ENCODE data around the gene PIH1D2.

The PIH1D2 gene

DNA sequence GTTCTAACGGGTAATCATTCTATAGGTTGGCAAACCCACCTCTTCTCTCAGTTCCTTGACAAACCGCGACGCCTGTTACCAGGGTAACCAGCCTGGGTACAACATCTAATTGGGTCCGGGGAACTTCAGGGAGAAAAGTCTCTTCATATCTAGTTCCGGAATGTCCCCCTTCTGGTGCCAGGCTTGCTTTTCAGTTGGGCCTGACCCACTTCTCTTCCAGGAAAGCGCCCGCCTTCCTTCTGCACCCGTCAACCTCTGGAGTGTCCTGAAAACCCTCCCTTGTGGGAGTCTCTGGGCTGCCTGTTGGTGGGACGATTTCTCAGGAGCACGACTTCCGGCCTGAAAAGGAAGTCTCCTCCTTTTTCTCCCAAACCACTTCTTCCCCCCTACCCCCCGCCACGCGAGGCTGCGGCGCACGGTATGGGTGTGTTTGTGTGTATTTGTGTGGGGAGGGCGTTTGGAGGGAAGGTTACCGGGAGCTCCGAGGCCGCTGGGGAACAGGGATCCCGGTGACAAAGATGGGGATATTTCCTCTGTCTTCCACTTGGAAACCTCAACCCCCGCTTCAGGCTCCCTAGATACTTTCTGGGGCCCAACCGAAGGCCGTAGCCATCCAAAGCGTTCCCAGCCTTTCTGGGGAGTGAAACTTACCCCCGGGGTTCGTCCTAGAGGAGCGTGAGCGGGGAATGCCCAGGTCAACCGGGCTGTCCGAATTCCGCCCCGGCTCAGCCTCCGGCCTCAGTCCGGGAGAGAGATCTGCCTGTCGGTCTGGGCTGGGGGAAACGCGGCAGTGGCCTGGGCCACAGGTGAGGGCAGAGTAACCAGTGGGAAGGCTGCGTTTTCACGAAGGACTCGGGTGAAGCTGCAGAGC, at the start of gene PIH1D2, which contains the start of gene NKAPD1 (continued):
- TF ChIP-seq ZNF621 (tag by site-specific recombination; IDR thresholded peaks at IDR 0.05) (no peak), ZNF433 (tag by site-specific recombination; IDR thresholded peaks at IDR 0.05; ENCODE audit: low read depth) (no peak), KLF10 (tag by site-specific recombination; IDR thresholded peaks at IDR 0.05) (peak; percentile 48), KLF16 (tag by site-specific recombination; IDR thresholded peaks at IDR 0.05) (peak; percentile 65), ZNF391 (tag by site-specific recombination; IDR thresholded peaks at IDR 0.05; ENCODE audit: borderline replicate concordance, low read depth) (peak; percentile 80; the same call in 1 of the 2 replicates), SP3 (tag by site-specific recombination; IDR thresholded peaks at IDR 0.05) (peak; percentile 71), ZNF561 (tag by site-specific recombination; IDR thresholded peaks at IDR 0.05; ENCODE audit: borderline replicate concordance) (peak; percentile 92), ZNF292 (tag by site-specific recombination; IDR thresholded peaks at IDR 0.05; ENCODE audit: borderline replicate concordance, low read depth) (no peak), PBX3 (CRISPR knock-in tag; IDR thresholded peaks at IDR 0.05) (0 out of 2 replicates have a peak, but pooled peaks have one; percentile 40), ZNF114 (tag by site-specific recombination; IDR thresholded peaks at IDR 0.05) (no peak), ZXDB (tag by site-specific recombination; IDR thresholded peaks at IDR 0.05) (peak; percentile 93), SP2 (tag by site-specific recombination; IDR thresholded peaks at IDR 0.05) (peak; percentile 92), MYNN (tag by site-specific recombination; IDR thresholded peaks at IDR 0.05; ENCODE audit: borderline replicate concordance) (peak; percentile 72), ZNF629 (tag by site-specific recombination; IDR thresholded peaks at IDR 0.05) (peak; percentile 83), ZNF76 (tag by site-specific recombination; IDR thresholded peaks at IDR 0.05; ENCODE audit: borderline replicate concordance, low read depth) (peak; percentile 80), ZBTB48 (tag by site-specific recombination; IDR thresholded peaks at IDR 0.05) (0 out of 2 replicates have a peak, but pooled peaks have one; percentile 13), ZNF184 (tag by site-specific recombination; IDR thresholded peaks at IDR 0.05) (peak; percentile 87; the same call in 1 of the 2 replicates), ZNF555 (tag by site-specific recombination; conservative IDR thresholded peaks at IDR 0.05) (no peak)
- TF ChIP-seq, protein P1, sequence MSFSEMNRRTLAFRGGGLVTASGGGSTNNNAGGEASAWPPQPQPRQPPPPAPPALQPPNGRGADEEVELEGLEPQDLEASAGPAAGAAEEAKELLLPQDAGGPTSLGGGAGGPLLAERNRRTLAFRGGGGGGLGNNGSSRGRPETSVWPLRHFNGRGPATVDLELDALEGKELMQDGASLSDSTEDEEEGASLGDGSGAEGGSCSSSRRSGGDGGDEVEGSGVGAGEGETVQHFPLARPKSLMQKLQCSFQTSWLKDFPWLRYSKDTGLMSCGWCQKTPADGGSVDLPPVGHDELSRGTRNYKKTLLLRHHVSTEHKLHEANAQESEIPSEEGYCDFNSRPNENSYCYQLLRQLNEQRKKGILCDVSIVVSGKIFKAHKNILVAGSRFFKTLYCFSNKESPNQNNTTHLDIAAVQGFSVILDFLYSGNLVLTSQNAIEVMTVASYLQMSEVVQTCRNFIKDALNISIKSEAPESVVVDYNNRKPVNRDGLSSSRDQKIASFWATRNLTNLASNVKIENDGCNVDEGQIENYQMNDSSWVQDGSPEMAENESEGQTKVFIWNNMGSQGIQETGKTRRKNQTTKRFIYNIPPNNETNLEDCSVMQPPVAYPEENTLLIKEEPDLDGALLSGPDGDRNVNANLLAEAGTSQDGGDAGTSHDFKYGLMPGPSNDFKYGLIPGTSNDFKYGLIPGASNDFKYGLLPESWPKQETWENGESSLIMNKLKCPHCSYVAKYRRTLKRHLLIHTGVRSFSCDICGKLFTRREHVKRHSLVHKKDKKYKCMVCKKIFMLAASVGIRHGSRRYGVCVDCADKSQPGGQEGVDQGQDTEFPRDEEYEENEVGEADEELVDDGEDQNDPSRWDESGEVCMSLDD (tag by site-specific recombination; IDR thresholded peaks at IDR 0.05), result no peak
- TF ChIP-seq, protein P2, sequence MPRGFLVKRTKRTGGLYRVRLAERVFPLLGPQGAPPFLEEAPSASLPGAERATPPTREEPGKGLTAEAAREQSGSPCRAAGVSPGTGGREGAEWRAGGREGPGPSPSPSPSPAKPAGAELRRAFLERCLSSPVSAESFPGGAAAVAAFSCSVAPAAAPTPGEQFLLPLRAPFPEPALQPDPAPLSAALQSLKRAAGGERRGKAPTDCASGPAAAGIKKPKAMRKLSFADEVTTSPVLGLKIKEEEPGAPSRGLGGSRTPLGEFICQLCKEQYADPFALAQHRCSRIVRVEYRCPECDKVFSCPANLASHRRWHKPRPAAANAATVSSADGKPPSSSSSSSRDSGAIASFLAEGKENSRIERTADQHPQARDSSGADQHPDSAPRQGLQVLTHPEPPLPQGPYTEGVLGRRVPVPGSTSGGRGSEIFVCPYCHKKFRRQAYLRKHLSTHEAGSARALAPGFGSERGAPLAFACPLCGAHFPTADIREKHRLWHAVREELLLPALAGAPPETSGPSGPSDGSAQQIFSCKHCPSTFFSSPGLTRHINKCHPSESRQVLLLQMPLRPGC (tag by site-specific recombination; IDR thresholded peaks at IDR 0.05), result peak; percentile 74
- TF ChIP-seq, protein P3, sequence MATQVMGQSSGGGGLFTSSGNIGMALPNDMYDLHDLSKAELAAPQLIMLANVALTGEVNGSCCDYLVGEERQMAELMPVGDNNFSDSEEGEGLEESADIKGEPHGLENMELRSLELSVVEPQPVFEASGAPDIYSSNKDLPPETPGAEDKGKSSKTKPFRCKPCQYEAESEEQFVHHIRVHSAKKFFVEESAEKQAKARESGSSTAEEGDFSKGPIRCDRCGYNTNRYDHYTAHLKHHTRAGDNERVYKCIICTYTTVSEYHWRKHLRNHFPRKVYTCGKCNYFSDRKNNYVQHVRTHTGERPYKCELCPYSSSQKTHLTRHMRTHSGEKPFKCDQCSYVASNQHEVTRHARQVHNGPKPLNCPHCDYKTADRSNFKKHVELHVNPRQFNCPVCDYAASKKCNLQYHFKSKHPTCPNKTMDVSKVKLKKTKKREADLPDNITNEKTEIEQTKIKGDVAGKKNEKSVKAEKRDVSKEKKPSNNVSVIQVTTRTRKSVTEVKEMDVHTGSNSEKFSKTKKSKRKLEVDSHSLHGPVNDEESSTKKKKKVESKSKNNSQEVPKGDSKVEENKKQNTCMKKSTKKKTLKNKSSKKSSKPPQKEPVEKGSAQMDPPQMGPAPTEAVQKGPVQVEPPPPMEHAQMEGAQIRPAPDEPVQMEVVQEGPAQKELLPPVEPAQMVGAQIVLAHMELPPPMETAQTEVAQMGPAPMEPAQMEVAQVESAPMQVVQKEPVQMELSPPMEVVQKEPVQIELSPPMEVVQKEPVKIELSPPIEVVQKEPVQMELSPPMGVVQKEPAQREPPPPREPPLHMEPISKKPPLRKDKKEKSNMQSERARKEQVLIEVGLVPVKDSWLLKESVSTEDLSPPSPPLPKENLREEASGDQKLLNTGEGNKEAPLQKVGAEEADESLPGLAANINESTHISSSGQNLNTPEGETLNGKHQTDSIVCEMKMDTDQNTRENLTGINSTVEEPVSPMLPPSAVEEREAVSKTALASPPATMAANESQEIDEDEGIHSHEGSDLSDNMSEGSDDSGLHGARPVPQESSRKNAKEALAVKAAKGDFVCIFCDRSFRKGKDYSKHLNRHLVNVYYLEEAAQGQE (tag by site-specific recombination; IDR thresholded peaks at IDR 0.05), result peak; percentile 16; the same call in 1 of the 2 replicates
- TF ChIP-seq, protein P4, sequence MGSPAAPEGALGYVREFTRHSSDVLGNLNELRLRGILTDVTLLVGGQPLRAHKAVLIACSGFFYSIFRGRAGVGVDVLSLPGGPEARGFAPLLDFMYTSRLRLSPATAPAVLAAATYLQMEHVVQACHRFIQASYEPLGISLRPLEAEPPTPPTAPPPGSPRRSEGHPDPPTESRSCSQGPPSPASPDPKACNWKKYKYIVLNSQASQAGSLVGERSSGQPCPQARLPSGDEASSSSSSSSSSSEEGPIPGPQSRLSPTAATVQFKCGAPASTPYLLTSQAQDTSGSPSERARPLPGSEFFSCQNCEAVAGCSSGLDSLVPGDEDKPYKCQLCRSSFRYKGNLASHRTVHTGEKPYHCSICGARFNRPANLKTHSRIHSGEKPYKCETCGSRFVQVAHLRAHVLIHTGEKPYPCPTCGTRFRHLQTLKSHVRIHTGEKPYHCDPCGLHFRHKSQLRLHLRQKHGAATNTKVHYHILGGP (tag by site-specific recombination; IDR thresholded peaks at IDR 0.05), result no peak
